Occipital lobe (tissue), 2 donors: Measurements from ENCODE around the gene GALNS. TPM values are rescaled to one million over a fixed set of nuclear protein-coding genes. Genes with fewer than 3 reads are reported as not detected.

Source experiments
- DNase-seq: peaks from one replicate; lab custom pipeline; 2025; lab: John Stamatoyannopoulos, UW
- total RNA-seq: library from RNA; depleted of rRNA; stranded (reverse); fragments of >200 nt; gene quantifications from one replicate; pipeline ENCODE4 v1.2.3, GENCODE V29; 2014

Gene GALNS
- total RNA-seq, 1 donor from 2014 or later: 6.6 TPM

- DNase-seq: no peak
These were observed 32.0 kb upstream of the GALNS start for GRCh38 chr16:88888461-88889387.

GRCh38 chr16:88888057-88888456, 31.3 kb upstream of the GALNS start:
- no peak for DNase-seq

- no peak for DNase-seq
These were observed 30.2 kb upstream of the GALNS start for GRCh38 chr16:88886845-88887521.

- DNase-seq: no peak
These were observed 29.7 kb upstream of the GALNS start for GRCh38 chr16:88886420-88886844.

GRCh38 chr16:88885693-88886280, 29.0 kb upstream of the GALNS start:
- no peak for DNase-seq

GRCh38 chr16:88884569-88885271, 28.0 kb upstream of the GALNS start:
- no peak for DNase-seq

- DNase-seq: peak; percentile 16
These were observed 27.2 kb upstream of the GALNS start for GRCh38 chr16:88883946-88884345.

- no peak for DNase-seq
These were observed 26.6 kb upstream of the GALNS start for GRCh38 chr16:88883117-88883895.

GRCh38 chr16:88882358-88883030, 25.7 kb upstream of the GALNS start:
- DNase-seq: no peak

- no peak for DNase-seq
These were observed 25.1 kb upstream of the GALNS start for GRCh38 chr16:88881675-88882357.

- no peak for DNase-seq
These were observed 24.4 kb upstream of the GALNS start for GRCh38 chr16:88881007-88881615.

- DNase-seq: no peak
These were observed 23.7 kb upstream of the GALNS start for GRCh38 chr16:88880226-88881006.

GRCh38 chr16:88879788-88880055, 23.0 kb upstream of the GALNS start:
- no peak for DNase-seq

- DNase-seq: no peak
These were observed 22.4 kb upstream of the GALNS start for GRCh38 chr16:88878967-88879787.

- no peak for DNase-seq
These were observed 21.6 kb upstream of the GALNS start for GRCh38 chr16:88878356-88878755.

GRCh38 chr16:88877564-88878289, 21.0 kb upstream of the GALNS start:
- no peak for DNase-seq

- DNase-seq: no peak
These were observed 20.3 kb upstream of the GALNS start for GRCh38 chr16:88876942-88877526.
